Lower leg skin (tissue), 4 donors: ENCODE results near the gene LRRC17. TPM values are rescaled to one million over a fixed set of nuclear protein-coding genes. Genes with fewer than 3 reads are reported as not detected.

Experiments used
- DNase-seq, 2 donors: peaks; one replicate each; pipeline ENCODE4 v3.0.0-alpha.2; 2019; ENCODE audit warnings: low spot score in 2 of 2
- H3K4me3 ChIP-seq: fragments of 200-600 bp; sonication (generic); 2 replicates; pipeline ENCODE4 v1.5.1; 2017; ENCODE audit warnings: mild to moderate bottlenecking, low read depth; ENCODE audit not compliant: poor library complexity, severe bottlenecking
- CTCF ChIP-seq, 3 donors: fragments of 450-650 bp; IDR thresholded peaks; one replicate each; pipeline ENCODE4 v1.5.1; 2016; ENCODE audit warnings: antibody characterized with exemption in 3 of 3, mild to moderate bottlenecking in 3 of 3, moderate library complexity in 2 of 3
- POLR2A ChIP-seq, 2 donors: fragments of 450-650 bp; IDR thresholded peaks; one replicate each; pipeline ENCODE4 v1.6.1; 2016 to 2017; ENCODE audit warnings: antibody characterized with exemption in 2 of 2, mild to moderate bottlenecking in 1 of 2, moderate library complexity in 1 of 2
- WGBS, 2 donors: methylation state at CpG; one replicate each; pipeline ENCODE4 v1.1.5; 2018; 5-methylcytosine and 5-hydroxymethylcytosine counted together
- intact Hi-C: fragments of 100-400 bp; cut with DNase I; formaldehyde crosslinking; loops from one replicate; pipeline ENCODE4 v1.15.0; 2023; ENCODE audit warnings: low total_unique reads
- total RNA-seq, 4 donors: library from RNA; depleted of rRNA; stranded (reverse); fragments of >200 nt; gene quantifications; one replicate each; pipeline ENCODE4 v1.1.0, GENCODE V29; 2016

Gene LRRC17
- total RNA-seq, 4 donors from 2014 or later: 1.1 to 4.4 (median 3.2) TPM

GRCh38 chr7:102979670-102980069 is 66.9 kb downstream of the LRRC17 start:
- H3K4me3 ChIP-seq: no peak overlapping the region
- intact Hi-C loops: no loop called here
- TF ChIP-seq POLR2A (IDR thresholded peaks at IDR 0.05) (no peak), CTCF (IDR thresholded peaks at IDR 0.05) (no peak)
- no peak for DNase-seq

GRCh38 chr7:102981451-102981850 is 68.7 kb downstream of the LRRC17 start:
- no peak for DNase-seq
- no peak for TF ChIP-seq POLR2A (IDR thresholded peaks at IDR 0.05)
- no peak for TF ChIP-seq CTCF (IDR thresholded peaks at IDR 0.05)
- H3K4me3 ChIP-seq: no peak overlapping the region
- intact Hi-C loops: no loop called here
- WGBS, 2 donors: 93 to 95% methylated on average over 2 of the region's 2 CpGs

GRCh38 chr7:102982235-102982634 is 69.4 kb downstream of the LRRC17 start:
- no peak for DNase-seq
- no peak overlapping the region for H3K4me3 ChIP-seq
- 87 to 96% methylated on average over 1 of the region's 1 CpG for whole genome bisulfite sequencing, 2 donors
- intact Hi-C loops: no loop called here
- TF ChIP-seq CTCF (IDR thresholded peaks at IDR 0.05) (no peak), POLR2A (IDR thresholded peaks at IDR 0.05) (no peak)

- 56 to 64% methylated on average over 7 of the region's 7 CpGs for WGBS, 2 donors
Observed at GRCh38 chr7:102983602-102984001, 70.8 kb downstream of the LRRC17 start.

GRCh38 chr7:102985176-102985783 is 72.5 kb downstream of the LRRC17 start:
- DNase-seq: no peak
- intact Hi-C loops: no loop called here
- TF ChIP-seq POLR2A (IDR thresholded peaks at IDR 0.05): no peak
- TF ChIP-seq CTCF (IDR thresholded peaks at IDR 0.05): no peak
- H3K4me3 ChIP-seq: no peak overlapping the region

More at GRCh38 chr7:102983602-102984001, 70.8 kb downstream of the LRRC17 start:
- TF ChIP-seq CTCF (IDR thresholded peaks at IDR 0.05) (no peak), POLR2A (IDR thresholded peaks at IDR 0.05) (no peak)
- DNase-seq: no peak
- intact Hi-C loops: no loop called here
- H3K4me3 ChIP-seq: no peak overlapping the region

GRCh38 chr7:102988088-102988487 is 75.3 kb downstream of the LRRC17 start:
- intact Hi-C loops: no loop called here
- no peak overlapping the region for H3K4me3 ChIP-seq
- no peak for DNase-seq
- TF ChIP-seq CTCF (IDR thresholded peaks at IDR 0.05) (no peak), POLR2A (IDR thresholded peaks at IDR 0.05) (no peak)
- 87 to 95% methylated on average over 2 of the region's 2 CpGs for WGBS, 2 donors
